GM10248 (cell line): Measurements from ENCODE around the gene OTOP2.

ENCODE experiments used
- CTCF ChIA-PET: fragments of 300-600 bp; sonication (Branson Sonifier 250); formaldehyde crosslinking; extraction: SDS; loops from one replicate; lab custom pipeline; 2021; ENCODE audit warnings: antibody characterized with exemption; lab: Yijun Ruan, JAX
- POLR2A ChIA-PET: fragments of 350-650 bp; sonication (Branson Sonifier 250); formaldehyde crosslinking; extraction: SDS; loops from one replicate; lab custom pipeline; 2020; ENCODE audit warnings: antibody characterized with exemption; lab: Yijun Ruan, JAX
- DNase-seq: peaks from one replicate; pipeline ENCODE4 v3.0.0; 2012; ENCODE audit errors: extremely low spot score
- TF ChIP-seq, protein P1 (sequence below): IDR thresholded peaks from 2 replicates; pipeline ENCODE4 v1.5.1; 2012; ENCODE audit warnings: mild to moderate bottlenecking, low read depth; ENCODE audit errors: extremely low read depth, missing control alignments, control extremely low read depth

OTOP2 gene

GRCh38 chr17:74890554-74890953, 33.5 kb upstream of the OTOP2 start:
- TF ChIP-seq, protein P1, sequence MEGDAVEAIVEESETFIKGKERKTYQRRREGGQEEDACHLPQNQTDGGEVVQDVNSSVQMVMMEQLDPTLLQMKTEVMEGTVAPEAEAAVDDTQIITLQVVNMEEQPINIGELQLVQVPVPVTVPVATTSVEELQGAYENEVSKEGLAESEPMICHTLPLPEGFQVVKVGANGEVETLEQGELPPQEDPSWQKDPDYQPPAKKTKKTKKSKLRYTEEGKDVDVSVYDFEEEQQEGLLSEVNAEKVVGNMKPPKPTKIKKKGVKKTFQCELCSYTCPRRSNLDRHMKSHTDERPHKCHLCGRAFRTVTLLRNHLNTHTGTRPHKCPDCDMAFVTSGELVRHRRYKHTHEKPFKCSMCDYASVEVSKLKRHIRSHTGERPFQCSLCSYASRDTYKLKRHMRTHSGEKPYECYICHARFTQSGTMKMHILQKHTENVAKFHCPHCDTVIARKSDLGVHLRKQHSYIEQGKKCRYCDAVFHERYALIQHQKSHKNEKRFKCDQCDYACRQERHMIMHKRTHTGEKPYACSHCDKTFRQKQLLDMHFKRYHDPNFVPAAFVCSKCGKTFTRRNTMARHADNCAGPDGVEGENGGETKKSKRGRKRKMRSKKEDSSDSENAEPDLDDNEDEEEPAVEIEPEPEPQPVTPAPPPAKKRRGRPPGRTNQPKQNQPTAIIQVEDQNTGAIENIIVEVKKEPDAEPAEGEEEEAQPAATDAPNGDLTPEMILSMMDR: no peak
- POLR2A ChIA-PET: interaction anchor here (1.0 kb wide), 1 partner anchor 17 kb away, joined by 3 read pairs; no protein-coding TSS in a partner anchor
- CTCF ChIA-PET: interaction anchor here (0.8 kb wide), 1 partner anchor 15 kb away, joined by 3 read pairs; no protein-coding TSS in a partner anchor
- no peak for DNase-seq

DNA sequence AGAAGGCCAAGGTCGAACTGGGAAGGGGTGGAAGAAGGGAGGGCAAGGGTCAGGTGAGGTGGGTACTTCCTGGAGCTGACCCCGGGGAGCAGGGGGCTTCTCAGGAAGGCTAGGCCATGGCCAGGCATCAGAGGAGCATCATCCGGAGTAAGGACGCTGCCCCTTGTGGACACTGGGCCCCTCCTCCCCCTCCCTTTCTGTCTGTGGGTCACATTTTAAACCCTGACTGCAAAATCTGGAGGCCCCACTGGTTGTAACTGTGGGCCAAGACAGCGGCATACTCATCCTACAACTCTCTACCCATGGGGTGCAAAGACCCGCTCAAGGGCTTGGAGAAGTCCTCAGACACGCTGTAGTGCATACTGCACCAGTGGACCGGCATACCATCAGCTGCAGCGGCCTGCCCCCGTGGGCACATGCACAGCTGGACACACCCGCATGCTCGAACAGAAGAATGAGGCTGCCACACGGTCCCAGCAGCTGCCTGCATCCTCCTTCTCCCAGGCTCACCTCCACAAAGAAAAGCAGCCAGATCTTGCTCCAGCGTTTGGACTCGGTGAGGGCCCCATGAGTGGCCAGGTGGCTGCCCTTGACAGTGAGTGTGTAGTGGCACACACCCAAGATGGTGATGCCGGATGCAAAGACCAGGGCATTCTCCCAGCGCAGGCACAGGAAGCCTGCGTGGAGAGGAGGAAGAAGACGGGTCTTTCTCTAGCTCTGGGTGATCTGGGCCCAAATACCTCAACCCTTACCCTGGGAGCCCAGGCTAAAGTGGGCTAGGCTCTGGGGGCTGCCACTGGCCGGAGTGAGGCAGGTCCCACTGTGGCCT, 31.8 kb upstream of the OTOP2 start:
- ChIA-PET POLR2A (no interaction called here), CTCF (no interaction called here)
- TF ChIP-seq, protein P1: no peak
- DNase-seq: no peak

- CTCF ChIA-PET: no interaction called here
- TF ChIP-seq, protein P1: no peak
- POLR2A ChIA-PET: no interaction called here
- DNase-seq: no peak
Measured at GRCh38 chr17:74892974-74893911, 30.8 kb upstream of the OTOP2 start, which contains the start of gene FADS6. Gene FADS6, minus strand, starts transcription at chr17:74893633. Its CDS starts 38 bp downstream, at chr17:74893595.

DNA sequence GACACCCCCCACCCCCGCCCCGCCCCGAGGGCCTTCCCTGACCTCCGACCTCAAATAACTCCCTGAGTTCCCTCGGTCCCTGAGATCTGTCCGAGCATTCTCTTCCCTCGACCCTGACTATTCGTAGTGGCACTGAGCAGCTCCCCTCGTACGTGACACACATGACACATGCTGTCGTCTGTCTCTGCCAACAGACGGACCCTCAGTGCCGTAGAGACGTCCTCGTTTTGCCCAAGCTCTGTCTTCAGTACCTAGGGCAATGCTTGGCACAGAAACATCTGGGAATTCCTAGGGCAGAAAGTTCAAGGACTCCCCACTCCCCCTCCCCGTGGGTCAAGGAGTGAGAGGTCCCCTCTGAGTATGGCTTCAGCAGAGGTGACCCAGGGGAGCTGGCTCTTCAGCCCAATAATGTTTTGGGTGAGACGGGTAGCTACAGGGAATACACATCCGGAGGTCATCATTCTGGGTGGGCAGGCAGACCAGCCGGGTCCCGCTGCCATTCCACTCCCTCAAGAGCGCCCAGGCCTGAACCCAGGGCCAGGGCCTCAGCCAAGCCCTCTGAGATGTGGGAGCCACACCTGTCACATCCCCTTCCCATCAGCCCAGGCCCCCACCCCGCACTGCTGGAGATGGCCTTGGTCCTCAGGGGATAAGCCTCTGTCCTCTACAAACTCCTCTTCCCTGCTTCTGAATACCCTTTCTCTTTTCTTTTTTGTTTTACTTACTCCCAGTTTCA, 30.0 kb upstream of the OTOP2 start:
- CTCF ChIA-PET: interaction anchor here (1.5 kb wide), 1 partner anchor 18 kb away, joined by 3 read pairs; no protein-coding TSS in a partner anchor

GRCh38 chr17:74898376-74898946, 25.6 kb upstream of the OTOP2 start:
- POLR2A ChIA-PET: no interaction called here

More for the DNA sequence above, 30.0 kb upstream of the OTOP2 start:
- TF ChIP-seq, protein P1: no peak
- DNase-seq: no peak
- POLR2A ChIA-PET: no interaction called here

More at GRCh38 chr17:74898376-74898946, 25.6 kb upstream of the OTOP2 start:
- CTCF ChIA-PET: interaction anchor here (1.2 to 1.5 kb wide), 3 partner anchors 25 to 57 kb away, joined by 3 to 4 read pairs (median 3); partner anchors contain the start of gene OTOP2
- TF ChIP-seq, protein P1: no peak
- DNase-seq: no peak
